ENCODE results near the gene RPS10.

RPS10 gene

DNA sequence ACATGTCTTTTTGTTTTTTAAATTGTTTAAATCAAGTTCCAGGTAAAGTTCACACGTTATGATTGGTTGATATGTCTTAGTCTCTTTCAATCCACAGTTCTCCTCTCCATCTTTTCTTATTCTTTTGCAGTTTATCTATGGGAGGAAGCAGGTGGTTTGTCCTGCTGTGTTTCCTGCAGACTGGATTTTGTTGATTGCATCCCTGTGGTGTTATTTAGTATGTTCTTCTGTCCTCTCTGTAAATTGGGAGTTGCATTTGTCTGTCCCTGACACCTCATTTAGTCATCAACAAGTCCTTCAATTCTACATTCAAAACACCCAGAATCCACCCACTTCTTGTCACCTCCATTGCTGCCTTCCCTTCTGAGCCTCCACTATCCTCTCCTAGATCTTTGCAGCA lies 48.1 kb upstream of the RPS10 start:
- ATAC-seq: no peak

DNA sequence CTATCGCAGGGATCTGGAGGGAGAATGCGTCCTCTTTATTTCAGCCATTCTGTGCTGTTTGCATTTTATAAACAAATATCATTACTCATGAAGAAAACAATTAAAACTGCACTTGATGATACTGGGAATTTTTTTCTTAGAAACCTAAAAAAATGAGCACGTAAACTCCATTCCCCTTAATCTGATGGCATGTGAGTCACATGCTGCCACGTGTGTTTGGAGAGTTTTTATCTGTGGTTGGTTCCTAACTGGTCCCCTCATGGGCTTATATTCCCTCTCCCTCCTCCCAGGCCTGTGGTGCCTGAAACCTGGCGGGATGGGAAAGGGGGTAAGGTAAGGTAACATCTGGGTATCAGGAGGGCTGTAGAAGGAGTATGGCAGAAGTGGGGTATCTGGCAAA lies 46.6 kb upstream of the RPS10 start:
- TF ChIP-seq ZNF8 (CRISPR knock-in tag; IDR thresholded peaks at IDR 0.05) (no peak), TCF4 (CRISPR knock-in tag; IDR thresholded peaks at IDR 0.05; ENCODE audit: borderline replicate concordance) (no peak), BACH2 (CRISPR knock-in tag; IDR thresholded peaks at IDR 0.05; ENCODE audit: borderline replicate concordance) (no peak), CSDC2 (CRISPR knock-in tag; IDR thresholded peaks at IDR 0.05) (no peak), GLIS3 (CRISPR knock-in tag; IDR thresholded peaks at IDR 0.05) (no peak), ZFP3 (CRISPR knock-in tag; IDR thresholded peaks at IDR 0.05) (no peak), TOX (CRISPR knock-in tag; IDR thresholded peaks at IDR 0.05; ENCODE audit: borderline replicate concordance) (no peak), ESRRG (CRISPR knock-in tag; IDR thresholded peaks at IDR 0.05) (no peak), ISL1 (CRISPR knock-in tag; IDR thresholded peaks at IDR 0.05) (no peak)
- TF ChIP-seq, protein P1, sequence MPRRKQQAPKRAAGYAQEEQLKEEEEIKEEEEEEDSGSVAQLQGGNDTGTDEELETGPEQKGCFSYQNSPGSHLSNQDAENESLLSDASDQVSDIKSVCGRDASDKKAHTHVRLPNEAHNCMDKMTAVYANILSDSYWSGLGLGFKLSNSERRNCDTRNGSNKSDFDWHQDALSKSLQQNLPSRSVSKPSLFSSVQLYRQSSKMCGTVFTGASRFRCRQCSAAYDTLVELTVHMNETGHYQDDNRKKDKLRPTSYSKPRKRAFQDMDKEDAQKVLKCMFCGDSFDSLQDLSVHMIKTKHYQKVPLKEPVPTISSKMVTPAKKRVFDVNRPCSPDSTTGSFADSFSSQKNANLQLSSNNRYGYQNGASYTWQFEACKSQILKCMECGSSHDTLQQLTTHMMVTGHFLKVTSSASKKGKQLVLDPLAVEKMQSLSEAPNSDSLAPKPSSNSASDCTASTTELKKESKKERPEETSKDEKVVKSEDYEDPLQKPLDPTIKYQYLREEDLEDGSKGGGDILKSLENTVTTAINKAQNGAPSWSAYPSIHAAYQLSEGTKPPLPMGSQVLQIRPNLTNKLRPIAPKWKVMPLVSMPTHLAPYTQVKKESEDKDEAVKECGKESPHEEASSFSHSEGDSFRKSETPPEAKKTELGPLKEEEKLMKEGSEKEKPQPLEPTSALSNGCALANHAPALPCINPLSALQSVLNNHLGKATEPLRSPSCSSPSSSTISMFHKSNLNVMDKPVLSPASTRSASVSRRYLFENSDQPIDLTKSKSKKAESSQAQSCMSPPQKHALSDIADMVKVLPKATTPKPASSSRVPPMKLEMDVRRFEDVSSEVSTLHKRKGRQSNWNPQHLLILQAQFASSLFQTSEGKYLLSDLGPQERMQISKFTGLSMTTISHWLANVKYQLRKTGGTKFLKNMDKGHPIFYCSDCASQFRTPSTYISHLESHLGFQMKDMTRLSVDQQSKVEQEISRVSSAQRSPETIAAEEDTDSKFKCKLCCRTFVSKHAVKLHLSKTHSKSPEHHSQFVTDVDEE (CRISPR knock-in tag; IDR thresholded peaks at IDR 0.05): no peak
- TF ChIP-seq, protein P2, sequence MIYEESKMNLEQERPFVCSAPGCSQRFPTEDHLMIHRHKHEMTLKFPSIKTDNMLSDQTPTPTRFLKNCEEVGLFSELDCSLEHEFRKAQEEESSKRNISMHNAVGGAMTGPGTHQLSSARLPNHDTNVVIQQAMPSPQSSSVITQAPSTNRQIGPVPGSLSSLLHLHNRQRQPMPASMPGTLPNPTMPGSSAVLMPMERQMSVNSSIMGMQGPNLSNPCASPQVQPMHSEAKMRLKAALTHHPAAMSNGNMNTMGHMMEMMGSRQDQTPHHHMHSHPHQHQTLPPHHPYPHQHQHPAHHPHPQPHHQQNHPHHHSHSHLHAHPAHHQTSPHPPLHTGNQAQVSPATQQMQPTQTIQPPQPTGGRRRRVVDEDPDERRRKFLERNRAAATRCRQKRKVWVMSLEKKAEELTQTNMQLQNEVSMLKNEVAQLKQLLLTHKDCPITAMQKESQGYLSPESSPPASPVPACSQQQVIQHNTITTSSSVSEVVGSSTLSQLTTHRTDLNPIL (CRISPR knock-in tag; IDR thresholded peaks at IDR 0.05; ENCODE audit: low read depth): no peak
- TF ChIP-seq, protein P3, sequence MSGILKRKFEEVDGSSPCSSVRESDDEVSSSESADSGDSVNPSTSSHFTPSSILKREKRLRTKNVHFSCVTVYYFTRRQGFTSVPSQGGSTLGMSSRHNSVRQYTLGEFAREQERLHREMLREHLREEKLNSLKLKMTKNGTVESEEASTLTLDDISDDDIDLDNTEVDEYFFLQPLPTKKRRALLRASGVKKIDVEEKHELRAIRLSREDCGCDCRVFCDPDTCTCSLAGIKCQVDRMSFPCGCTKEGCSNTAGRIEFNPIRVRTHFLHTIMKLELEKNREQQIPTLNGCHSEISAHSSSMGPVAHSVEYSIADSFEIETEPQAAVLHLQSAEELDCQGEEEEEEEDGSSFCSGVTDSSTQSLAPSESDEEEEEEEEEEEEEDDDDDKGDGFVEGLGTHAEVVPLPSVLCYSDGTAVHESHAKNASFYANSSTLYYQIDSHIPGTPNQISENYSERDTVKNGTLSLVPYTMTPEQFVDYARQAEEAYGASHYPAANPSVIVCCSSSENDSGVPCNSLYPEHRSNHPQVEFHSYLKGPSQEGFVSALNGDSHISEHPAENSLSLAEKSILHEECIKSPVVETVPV (CRISPR knock-in tag; IDR thresholded peaks at IDR 0.05): no peak
- TF ChIP-seq, protein P4, sequence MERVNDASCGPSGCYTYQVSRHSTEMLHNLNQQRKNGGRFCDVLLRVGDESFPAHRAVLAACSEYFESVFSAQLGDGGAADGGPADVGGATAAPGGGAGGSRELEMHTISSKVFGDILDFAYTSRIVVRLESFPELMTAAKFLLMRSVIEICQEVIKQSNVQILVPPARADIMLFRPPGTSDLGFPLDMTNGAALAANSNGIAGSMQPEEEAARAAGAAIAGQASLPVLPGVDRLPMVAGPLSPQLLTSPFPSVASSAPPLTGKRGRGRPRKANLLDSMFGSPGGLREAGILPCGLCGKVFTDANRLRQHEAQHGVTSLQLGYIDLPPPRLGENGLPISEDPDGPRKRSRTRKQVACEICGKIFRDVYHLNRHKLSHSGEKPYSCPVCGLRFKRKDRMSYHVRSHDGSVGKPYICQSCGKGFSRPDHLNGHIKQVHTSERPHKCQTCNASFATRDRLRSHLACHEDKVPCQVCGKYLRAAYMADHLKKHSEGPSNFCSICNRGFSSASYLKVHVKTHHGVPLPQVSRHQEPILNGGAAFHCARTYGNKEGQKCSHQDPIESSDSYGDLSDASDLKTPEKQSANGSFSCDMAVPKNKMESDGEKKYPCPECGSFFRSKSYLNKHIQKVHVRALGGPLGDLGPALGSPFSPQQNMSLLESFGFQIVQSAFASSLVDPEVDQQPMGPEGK (CRISPR knock-in tag; IDR thresholded peaks at IDR 0.05; ENCODE audit: borderline replicate concordance): no peak
- no peak for ATAC-seq

More for the DNA sequence above, 48.1 kb upstream of the RPS10 start:
- TF ChIP-seq ZNF565 (CRISPR knock-in tag; conservative IDR thresholded peaks at IDR 0.05; ENCODE audit: low read depth) (no peak), TOX (CRISPR knock-in tag; IDR thresholded peaks at IDR 0.05; ENCODE audit: borderline replicate concordance) (no peak), ZFP3 (CRISPR knock-in tag; IDR thresholded peaks at IDR 0.05) (no peak)

DNA sequence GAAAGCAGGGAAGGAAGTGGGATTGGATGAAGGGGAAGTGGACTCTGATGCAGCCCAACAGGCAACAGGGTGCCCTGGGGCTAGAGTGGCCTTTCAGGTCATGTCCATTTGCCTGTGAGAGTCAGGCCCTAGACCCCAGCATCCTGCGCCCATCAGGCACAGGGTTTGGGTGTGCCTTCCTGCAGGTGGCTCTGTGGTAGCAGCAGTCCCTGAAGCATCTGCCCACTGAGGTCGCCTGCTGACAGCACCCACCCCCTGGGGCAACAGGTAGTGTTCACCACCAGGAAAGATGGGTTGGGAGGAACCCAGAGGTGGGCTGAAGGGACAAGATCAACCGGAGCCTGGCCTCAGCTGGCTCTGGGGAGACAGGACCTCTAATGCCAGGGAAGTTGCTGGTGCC lies 43.6 kb upstream of the RPS10 start:
- TF ChIP-seq ESRRG (CRISPR knock-in tag; IDR thresholded peaks at IDR 0.05) (no peak), PPARA (CRISPR knock-in tag; IDR thresholded peaks at IDR 0.05; ENCODE audit: borderline replicate concordance) (no peak), GLIS3 (CRISPR knock-in tag; IDR thresholded peaks at IDR 0.05) (no peak), BACH2 (CRISPR knock-in tag; IDR thresholded peaks at IDR 0.05; ENCODE audit: borderline replicate concordance) (no peak), TOX (CRISPR knock-in tag; IDR thresholded peaks at IDR 0.05; ENCODE audit: borderline replicate concordance) (no peak), RARB (CRISPR knock-in tag; IDR thresholded peaks at IDR 0.05) (no peak), ISL1 (CRISPR knock-in tag; IDR thresholded peaks at IDR 0.05) (no peak)
- TF ChIP-seq, protein P2 (CRISPR knock-in tag; IDR thresholded peaks at IDR 0.05; ENCODE audit: low read depth): no peak
- TF ChIP-seq, protein P1 (CRISPR knock-in tag; IDR thresholded peaks at IDR 0.05): no peak
- TF ChIP-seq, protein P4 (CRISPR knock-in tag; IDR thresholded peaks at IDR 0.05; ENCODE audit: borderline replicate concordance): no peak
- TF ChIP-seq, protein P3 (CRISPR knock-in tag; IDR thresholded peaks at IDR 0.05): no peak
- ATAC-seq: no peak

Measured in SK-N-SH treated with all-trans-retinoic acid at 6 μM for 48 hours (cell line).